ENCODE results near the gene PABPC1L2A. TPM values are rescaled to one million over a fixed set of nuclear protein-coding genes. Genes with fewer than 3 reads are reported as not detected.

PABPC1L2A gene
- not detected in 5 replicates for total RNA-seq (2022; extraction: Qiagen RNA extraction)

GRCh38 chrX:73079024-73079562 lies at the start of gene PABPC1L2A:
PABPC1L2A (minus strand) TSS chrX:73079512; CDS start chrX:73079386, 126 bp downstream.

Other genes starting within 250 kb of the PABPC1L2A start
- not detected in 5 replicates for gene FAM236C, start 166.9 kb downstream of the PABPC1L2A start, total RNA-seq (2022; extraction: Qiagen RNA extraction)
- not detected in 5 replicates for gene FAM236A, start 141.3 kb downstream of the PABPC1L2A start, total RNA-seq (2022; extraction: Qiagen RNA extraction)
- gene DMRTC1, start 135.7 kb downstream of the PABPC1L2A start, total RNA-seq (2022; extraction: Qiagen RNA extraction): 0.07 TPM in 1 of 5 replicates, not detected in the others
- gene PABPC1L2B, start 76.6 kb downstream of the PABPC1L2A start, total RNA-seq (2022; extraction: Qiagen RNA extraction): not detected in 5 replicates
- gene NAP1L2, start 135.3 kb upstream of the PABPC1L2A start, total RNA-seq (2022; extraction: Qiagen RNA extraction): 1.1 to 1.6 TPM (median 1.3 TPM) in 5 replicates